ENCODE results near the gene SFXN4.
"Not testable (repeated sequence)": the region's sequence is repeated elsewhere in the genome, so short reads cannot be mapped to it uniquely, and the experiment has no call there.

SFXN4 gene

DNA sequence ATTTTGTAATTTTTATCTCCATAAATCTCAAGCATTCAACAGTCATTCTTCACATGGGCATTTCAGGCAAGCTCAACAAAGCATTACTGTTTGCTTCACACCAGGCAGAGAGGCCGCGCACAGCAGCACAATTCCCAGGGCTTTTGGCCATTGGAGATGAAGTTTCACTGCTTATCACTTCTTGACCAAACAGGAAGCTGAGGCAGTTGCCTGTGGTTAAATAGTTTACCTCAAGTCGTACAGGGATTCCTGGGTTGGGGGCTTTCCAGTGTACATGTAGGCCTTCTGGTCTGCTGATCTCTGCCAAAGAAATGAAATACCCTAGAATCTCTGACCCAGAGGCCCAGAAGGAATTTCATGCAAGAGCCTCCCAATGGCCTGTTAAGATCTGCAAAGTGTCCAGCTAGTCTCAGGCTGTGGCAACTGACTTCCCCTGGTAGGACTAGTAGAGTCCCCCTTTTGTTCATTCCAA lies 24.3 kb upstream of the SFXN4 start:
- Histone ChIP-seq H3K36me3 (ENCODE audit: control insufficient read depth, insufficient read depth, low read length) (no peaks in the 10 kb centered on the region), H3K4me1 (ENCODE audit: control insufficient read depth, insufficient read depth, low read length) (no peaks in the 10 kb centered on the region), H3K9ac (ENCODE audit: low read depth, low read length) (no peak overlapping the region), H3K27me3 (ENCODE audit: control insufficient read depth, insufficient read depth, low read length) (no peaks in the 10 kb centered on the region), H3K27ac (ENCODE audit: low read depth, low read length) (peak overlapping the region; percentile 58), H3K9me3 (ENCODE audit: control insufficient read depth, insufficient read depth, low read length) (no peaks in the 10 kb centered on the region), H3K4me3 (ENCODE audit: low read depth, low read length) (no peak overlapping the region)

DNA sequence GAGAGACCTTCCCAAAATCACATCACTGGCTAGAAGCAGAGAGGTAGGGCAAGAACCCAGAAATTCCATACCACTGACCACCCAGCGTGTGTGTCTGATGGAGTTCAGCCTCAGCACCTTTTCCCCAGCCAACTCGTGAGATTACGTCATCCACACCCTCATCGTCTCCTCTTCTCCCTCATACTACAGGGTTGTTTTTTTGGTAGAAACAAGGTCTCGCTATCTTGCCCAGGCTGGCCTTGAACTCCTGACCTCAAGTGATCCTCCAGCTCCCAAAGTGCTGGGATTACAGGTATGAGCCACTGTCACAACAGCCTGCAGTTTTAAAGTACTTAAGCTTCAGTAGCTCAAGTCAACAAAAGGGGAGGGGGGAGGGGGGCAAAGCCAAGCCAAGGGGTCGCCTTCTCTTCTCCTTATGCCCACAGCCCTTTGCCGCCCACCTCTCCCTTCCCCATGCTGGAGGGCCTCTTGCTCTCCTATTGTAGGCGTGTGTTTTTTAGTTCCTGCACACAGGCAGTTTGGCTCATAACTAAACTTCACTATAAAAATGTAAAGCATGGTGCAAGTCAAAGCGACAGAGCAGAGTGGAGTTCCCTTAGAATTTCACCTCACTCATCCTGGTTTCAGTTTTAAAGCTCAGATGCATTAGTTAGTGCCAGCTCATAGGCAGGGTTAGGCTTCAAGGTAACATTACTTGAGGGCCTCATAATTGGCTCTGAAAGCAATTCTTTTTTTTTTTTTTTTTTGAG lies 18.3 kb upstream of the SFXN4 start:
- Histone ChIP-seq H3K9ac (ENCODE audit: low read depth, low read length) (no peak overlapping the region), H3K27me3 (ENCODE audit: control insufficient read depth, insufficient read depth, low read length) (no peaks in the 10 kb centered on the region), H3K9me3 (ENCODE audit: control insufficient read depth, insufficient read depth, low read length) (no peaks in the 10 kb centered on the region), H3K4me3 (ENCODE audit: low read depth, low read length) (no peak overlapping the region), H3K27ac (ENCODE audit: low read depth, low read length) (no peak overlapping the region), H3K4me1 (ENCODE audit: control insufficient read depth, insufficient read depth, low read length) (peaks cover 3% of the 10 kb centered on the region), H3K36me3 (ENCODE audit: control insufficient read depth, insufficient read depth, low read length) (no peaks in the 10 kb centered on the region)

DNA sequence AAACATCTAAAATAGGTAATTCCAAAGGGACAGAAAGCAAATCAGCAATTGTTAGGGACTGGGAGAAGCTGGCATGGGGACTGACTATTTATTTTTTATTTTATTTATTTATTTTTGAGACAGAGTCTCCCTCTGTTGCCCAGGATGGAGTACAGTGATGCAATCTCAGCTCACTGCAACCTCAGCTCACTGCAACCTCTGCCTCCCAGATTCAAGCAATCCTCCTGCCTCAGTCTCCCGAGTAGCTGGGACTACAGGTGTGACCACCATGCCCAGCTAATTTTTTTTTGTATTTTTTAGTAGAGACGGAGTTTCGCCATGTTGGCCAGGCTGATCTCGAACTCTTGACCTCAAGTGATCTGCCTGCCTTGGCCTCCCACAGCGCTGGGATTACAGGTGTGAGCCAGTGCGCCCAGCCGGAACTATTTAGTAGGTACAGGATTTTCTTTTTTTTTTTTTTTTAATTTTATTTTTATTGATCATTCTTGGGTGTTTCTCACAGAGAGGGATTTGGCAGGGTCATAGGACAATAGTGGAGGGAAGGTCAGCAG lies 15.4 kb upstream of the SFXN4 start:
- not testable (repeated sequence) for H3K27ac ChIP-seq (ENCODE audit: low read depth, low read length); H3K4me1 ChIP-seq (ENCODE audit: control insufficient read depth, insufficient read depth, low read length); H3K4me3 ChIP-seq (ENCODE audit: low read depth, low read length); H3K27me3 ChIP-seq (ENCODE audit: control insufficient read depth, insufficient read depth, low read length); H3K9me3 ChIP-seq (ENCODE audit: control insufficient read depth, insufficient read depth, low read length); H3K9ac ChIP-seq (ENCODE audit: low read depth, low read length)
- peaks cover 13% of the 10 kb centered on the region for H3K36me3 ChIP-seq (ENCODE audit: control insufficient read depth, insufficient read depth, low read length)

DNA sequence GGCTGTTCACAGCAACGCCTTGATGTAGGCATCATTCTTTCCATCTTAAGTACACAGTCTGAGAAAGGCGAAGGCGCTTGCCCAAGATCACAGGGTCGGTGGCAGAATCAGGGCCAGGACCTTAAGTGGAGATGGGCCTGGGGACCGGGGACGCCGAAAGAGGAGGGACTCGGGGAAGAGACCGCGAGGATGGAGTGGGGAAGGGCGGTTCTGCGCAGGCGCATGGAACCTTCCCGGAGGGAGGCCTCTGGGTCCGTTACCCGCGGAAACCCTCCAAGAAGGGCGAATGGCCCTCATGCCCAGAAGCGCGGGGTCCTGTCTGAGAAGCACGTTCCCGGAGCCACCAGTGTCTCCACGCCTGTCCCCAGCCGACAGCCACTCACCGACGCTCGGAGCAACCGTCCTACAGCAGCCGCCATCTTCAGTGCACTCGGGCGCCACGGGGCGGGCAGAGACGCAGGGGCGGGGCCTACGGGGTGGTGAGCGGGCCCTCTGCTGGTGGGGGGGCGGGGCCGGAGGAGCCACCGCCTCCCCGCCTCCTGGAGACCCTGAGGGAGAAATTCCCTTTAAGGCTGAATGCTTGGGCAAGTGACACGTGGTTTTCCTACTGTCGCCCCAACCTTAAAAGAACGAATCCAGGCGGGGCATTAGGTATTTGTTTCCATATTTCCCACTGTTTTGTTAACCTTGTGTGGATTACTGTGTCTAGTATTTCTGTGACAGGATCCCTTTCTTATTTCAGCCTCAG lies 13.0 kb upstream of the SFXN4 start, which contains the start of gene PRDX3:
Gene PRDX3, minus strand, starts transcription at position 441 of the 748 bp plus-strand sequence. Its CDS starts 22 bp downstream, at position 419.
- Histone ChIP-seq H3K27ac (ENCODE audit: low read depth, low read length) (peak within 1 kb of the TSS; percentile 96), H3K36me3 (ENCODE audit: control insufficient read depth, insufficient read depth, low read length) (peaks cover 31% of the 10 kb centered on the region), H3K4me3 (ENCODE audit: low read depth, low read length) (peak within 1 kb of the TSS; percentile 100), H3K9me3 (ENCODE audit: control insufficient read depth, insufficient read depth, low read length) (no peaks in the 10 kb centered on the region), H3K4me1 (ENCODE audit: control insufficient read depth, insufficient read depth, low read length) (peaks cover 4% of the 10 kb centered on the region), H3K9ac (ENCODE audit: low read depth, low read length) (peak within 1 kb of the TSS; percentile 97), H3K27me3 (ENCODE audit: control insufficient read depth, insufficient read depth, low read length) (no peaks in the 10 kb centered on the region)

DNA sequence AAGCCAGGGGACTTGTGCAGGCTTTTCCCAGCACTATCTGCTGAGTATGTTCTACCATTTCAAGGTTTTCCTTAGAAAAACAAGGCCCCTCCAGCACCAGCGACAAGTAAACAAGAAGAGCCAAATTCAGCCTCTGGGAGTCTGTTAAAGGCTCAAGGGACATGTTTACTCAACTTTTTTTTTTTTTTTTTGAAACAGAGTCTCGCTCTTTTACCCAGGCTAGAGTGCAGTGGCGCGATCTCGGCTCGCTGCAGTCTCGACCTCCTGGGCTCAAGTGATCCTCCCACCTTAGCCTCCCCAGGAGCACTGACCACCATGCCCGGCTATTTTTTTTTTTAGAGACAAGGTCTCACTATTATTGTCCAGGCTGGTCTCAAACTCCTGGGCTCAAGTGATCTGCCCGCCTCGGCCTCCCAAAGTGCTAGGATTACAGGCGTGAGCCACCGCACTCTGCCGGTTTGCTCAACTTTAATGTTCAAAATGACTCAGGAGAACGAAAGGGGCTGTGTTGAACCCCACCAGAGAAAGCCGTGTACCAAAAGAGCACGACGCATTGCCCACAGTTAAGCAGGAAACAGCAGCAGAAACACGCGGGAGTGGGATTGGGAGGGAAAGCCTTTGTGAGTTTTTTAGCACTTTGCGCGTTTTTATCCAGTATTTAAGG lies 12.3 kb upstream of the SFXN4 start:
- H3K9me3 ChIP-seq (ENCODE audit: control insufficient read depth, insufficient read depth, low read length), result no peaks in the 10 kb centered on the region
- H3K36me3 ChIP-seq (ENCODE audit: control insufficient read depth, insufficient read depth, low read length), result peaks cover 36% of the 10 kb centered on the region
- peak overlapping the region; percentile 96 for H3K27ac ChIP-seq (ENCODE audit: low read depth, low read length)
- H3K4me1 ChIP-seq (ENCODE audit: control insufficient read depth, insufficient read depth, low read length), result peaks cover 4% of the 10 kb centered on the region
- H3K27me3 ChIP-seq (ENCODE audit: control insufficient read depth, insufficient read depth, low read length), result no peaks in the 10 kb centered on the region
- peak overlapping the region; percentile 100 for H3K4me3 ChIP-seq (ENCODE audit: low read depth, low read length)
- H3K9ac ChIP-seq (ENCODE audit: low read depth, low read length), result peak overlapping the region; percentile 97

DNA sequence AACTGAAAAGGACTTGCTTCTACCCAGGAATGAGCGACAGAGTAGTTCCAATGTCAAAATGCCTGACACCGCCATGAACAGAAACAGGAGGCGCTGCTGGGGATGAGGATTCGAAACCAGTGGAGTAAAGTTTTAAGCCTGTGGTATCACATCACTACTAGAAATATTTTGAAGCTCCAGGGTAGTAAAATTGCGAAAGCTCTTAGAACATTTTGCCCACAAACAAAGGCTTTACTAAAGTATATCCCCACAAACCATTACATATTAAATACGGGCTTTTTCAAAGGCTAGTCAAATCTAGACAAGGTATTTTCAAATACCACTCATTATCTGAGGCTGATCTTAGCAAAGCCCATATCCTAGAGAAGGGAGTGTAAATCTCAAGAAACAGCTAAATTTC lies 10.7 kb upstream of the SFXN4 start:
- H3K36me3 ChIP-seq (ENCODE audit: control insufficient read depth, insufficient read depth, low read length), result peaks cover 51% of the 10 kb centered on the region
- no peak overlapping the region for H3K4me3 ChIP-seq (ENCODE audit: low read depth, low read length)

DNA sequence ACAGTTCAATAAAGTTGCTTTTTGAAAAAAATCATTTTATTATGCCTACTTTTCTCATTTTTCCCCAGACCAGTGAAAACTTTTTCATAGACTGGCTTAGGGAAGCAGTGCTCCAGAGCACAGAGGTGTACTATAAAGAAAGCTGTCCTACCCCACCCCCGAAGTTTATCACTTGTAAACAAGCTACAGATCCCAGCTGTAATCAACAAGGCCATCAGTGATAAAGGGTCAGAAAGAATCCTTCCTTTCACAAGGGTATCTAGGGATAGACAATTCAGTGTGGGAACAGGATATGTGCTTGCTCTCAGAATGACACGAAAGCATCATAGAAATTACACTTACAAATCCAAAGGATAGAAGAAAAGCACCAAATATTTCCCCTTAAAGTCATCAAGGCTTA lies 8.6 kb upstream of the SFXN4 start:
- Histone ChIP-seq H3K27ac (ENCODE audit: low read depth, low read length) (no peak overlapping the region), H3K27me3 (ENCODE audit: control insufficient read depth, insufficient read depth, low read length) (no peaks in the 10 kb centered on the region), H3K4me1 (ENCODE audit: control insufficient read depth, insufficient read depth, low read length) (peaks cover 4% of the 10 kb centered on the region), H3K4me3 (ENCODE audit: low read depth, low read length) (no peak overlapping the region), H3K9ac (ENCODE audit: low read depth, low read length) (no peak overlapping the region), H3K9me3 (ENCODE audit: control insufficient read depth, insufficient read depth, low read length) (no peaks in the 10 kb centered on the region), H3K36me3 (ENCODE audit: control insufficient read depth, insufficient read depth, low read length) (peaks cover 70% of the 10 kb centered on the region)

More for the DNA sequence above, 10.7 kb upstream of the SFXN4 start:
- no peak overlapping the region for H3K27ac ChIP-seq (ENCODE audit: low read depth, low read length)
- H3K27me3 ChIP-seq (ENCODE audit: control insufficient read depth, insufficient read depth, low read length), result no peaks in the 10 kb centered on the region
- no peaks in the 10 kb centered on the region for H3K9me3 ChIP-seq (ENCODE audit: control insufficient read depth, insufficient read depth, low read length)
- H3K4me1 ChIP-seq (ENCODE audit: control insufficient read depth, insufficient read depth, low read length), result peaks cover 4% of the 10 kb centered on the region
- no peak overlapping the region for H3K9ac ChIP-seq (ENCODE audit: low read depth, low read length)

DNA sequence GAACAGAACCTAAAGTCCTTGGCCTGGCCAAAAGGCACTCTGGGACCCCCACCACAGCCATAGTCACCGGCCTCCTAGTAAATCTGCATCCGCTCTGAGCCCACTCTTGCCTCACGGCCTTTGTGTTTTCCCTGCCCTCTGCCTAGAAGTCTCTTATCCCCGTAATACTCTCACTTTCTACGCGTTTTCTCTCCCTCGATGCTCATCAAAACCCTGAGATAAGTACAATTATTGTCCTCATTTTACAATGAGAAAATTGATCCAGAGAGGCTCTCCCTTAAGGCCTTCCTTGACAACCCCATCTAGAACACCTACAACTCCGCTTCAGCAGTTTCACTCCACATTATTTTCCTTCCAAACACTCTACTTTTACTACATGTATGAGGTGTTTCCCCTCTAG lies 1.5 kb upstream of the SFXN4 start:
- peaks cover 46% of the 10 kb centered on the region for H3K36me3 ChIP-seq (ENCODE audit: control insufficient read depth, insufficient read depth, low read length)
- H3K9me3 ChIP-seq (ENCODE audit: control insufficient read depth, insufficient read depth, low read length), result no peaks in the 10 kb centered on the region
- H3K27ac ChIP-seq (ENCODE audit: low read depth, low read length), result no peak overlapping the region
- H3K4me1 ChIP-seq (ENCODE audit: control insufficient read depth, insufficient read depth, low read length), result peaks cover 8% of the 10 kb centered on the region
- H3K9ac ChIP-seq (ENCODE audit: low read depth, low read length), result no peak overlapping the region
- no peaks in the 10 kb centered on the region; the same call in 1 of the 2 replicates for H3K27me3 ChIP-seq (ENCODE audit: control insufficient read depth, insufficient read depth, low read length)
- H3K4me3 ChIP-seq (ENCODE audit: low read depth, low read length), result no peak overlapping the region

DNA sequence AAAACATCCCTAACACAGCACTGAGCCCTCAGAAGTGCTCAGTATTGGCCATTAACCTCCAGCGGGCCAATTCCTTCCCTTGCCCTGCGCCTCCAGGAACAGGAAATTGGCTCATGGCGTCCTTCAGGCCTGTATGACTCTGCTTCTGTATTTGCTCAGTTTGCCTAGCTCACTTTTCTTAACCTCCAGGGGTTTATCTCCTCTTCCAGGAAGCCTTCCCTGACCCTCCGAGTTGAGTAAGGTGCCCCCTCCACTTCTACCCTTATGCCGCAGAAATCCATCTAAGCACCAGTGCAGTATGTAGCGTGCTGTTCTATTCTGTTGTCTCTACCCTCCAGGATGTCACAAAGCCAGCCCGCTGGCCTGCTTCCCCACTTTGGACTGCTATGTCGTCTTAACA lies 1.1 kb upstream of the SFXN4 start:
- H3K4me1 ChIP-seq (ENCODE audit: control insufficient read depth, insufficient read depth, low read length), result peaks cover 8% of the 10 kb centered on the region
- peak overlapping the region; percentile 86; the same call in 1 of the 2 replicates for H3K4me3 ChIP-seq (ENCODE audit: low read depth, low read length)
- no peak overlapping the region for H3K27ac ChIP-seq (ENCODE audit: low read depth, low read length)
- no peaks in the 10 kb centered on the region; the same call in 1 of the 2 replicates for H3K27me3 ChIP-seq (ENCODE audit: control insufficient read depth, insufficient read depth, low read length)
- H3K36me3 ChIP-seq (ENCODE audit: control insufficient read depth, insufficient read depth, low read length), result peaks cover 42% of the 10 kb centered on the region
- no peaks in the 10 kb centered on the region for H3K9me3 ChIP-seq (ENCODE audit: control insufficient read depth, insufficient read depth, low read length)
- no peak overlapping the region for H3K9ac ChIP-seq (ENCODE audit: low read depth, low read length)

DNA sequence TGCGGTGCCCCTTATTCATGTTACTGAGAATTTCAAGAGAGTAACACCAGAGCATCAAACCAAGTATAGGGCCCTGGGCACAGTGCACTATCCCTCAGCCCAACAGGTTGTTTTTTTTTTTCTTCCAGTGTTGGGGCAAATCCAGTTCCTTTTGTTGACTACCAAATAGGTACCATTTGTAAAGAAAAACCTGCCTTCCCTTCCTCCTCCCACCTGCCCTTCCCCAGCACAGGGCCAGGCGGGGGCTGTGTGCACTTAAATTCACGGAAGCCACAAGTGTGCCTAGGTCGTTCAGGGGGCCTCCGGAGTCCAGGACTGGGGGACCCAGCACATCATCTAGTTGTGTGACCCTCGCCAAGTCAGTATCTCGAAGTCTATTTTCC lies 595 bp upstream of the SFXN4 start:
- peaks cover 8% of the 10 kb centered on the region for H3K4me1 ChIP-seq (ENCODE audit: control insufficient read depth, insufficient read depth, low read length)
- no peaks in the 10 kb centered on the region; the same call in 1 of the 2 replicates for H3K27me3 ChIP-seq (ENCODE audit: control insufficient read depth, insufficient read depth, low read length)
- peaks cover 37% of the 10 kb centered on the region for H3K36me3 ChIP-seq (ENCODE audit: control insufficient read depth, insufficient read depth, low read length)
- H3K9me3 ChIP-seq (ENCODE audit: control insufficient read depth, insufficient read depth, low read length), result no peaks in the 10 kb centered on the region
- peak overlapping the region; percentile 45 for H3K27ac ChIP-seq (ENCODE audit: low read depth, low read length)
- H3K9ac ChIP-seq (ENCODE audit: low read depth, low read length), result peak overlapping the region; percentile 81
- peak overlapping the region; percentile 86 for H3K4me3 ChIP-seq (ENCODE audit: low read depth, low read length)

Measured in HUES48 (cell line).